Chondrocyte (in vitro differentiated cells): Measurements from ENCODE around the gene SOX2. TPM values are rescaled to one million over a fixed set of nuclear protein-coding genes. Genes with fewer than 3 reads are reported as not detected.

Experiments used
- DNase-seq: peaks from one replicate; pipeline ENCODE4 v3.0.0; 2021; ENCODE audit warnings: mixed read lengths, low spot score
- H3K27ac Mint-ChIP-seq: one replicate; pipeline ENCODE4 v1.8.0; 2021; ENCODE audit warnings: mild to moderate bottlenecking, moderate library complexity, mixed read lengths; ENCODE audit not compliant: unreplicated experiment
- H3K27me3 Mint-ChIP-seq: 2 replicates; pipeline ENCODE4 v1.8.0; 2021; ENCODE audit warnings: low read depth, mixed read lengths
- H3K36me3 Mint-ChIP-seq: 2 replicates; pipeline ENCODE4 v1.8.0; 2021; ENCODE audit warnings: low read depth, mixed read lengths
- H3K4me1 Mint-ChIP-seq: 2 replicates; pipeline ENCODE4 v1.8.0; 2021; ENCODE audit warnings: low read depth, mild to moderate bottlenecking, mixed read lengths
- H3K4me3 Mint-ChIP-seq: one replicate; pipeline ENCODE4 v1.8.0; 2021; ENCODE audit warnings: mild to moderate bottlenecking, moderate library complexity, mixed read lengths; ENCODE audit not compliant: unreplicated experiment
- H3K9me3 Mint-ChIP-seq: 2 replicates; pipeline ENCODE4 v1.8.0; 2021; ENCODE audit warnings: low read depth, mixed read lengths
- CTCF ChIP-seq: fragments of 200-600 bp; sonication (generic); IDR thresholded peaks from 2 replicates; pipeline ENCODE4 v1.5.0; 2021; ENCODE audit warnings: antibody characterized with exemption, mild to moderate bottlenecking, moderate library complexity
- total RNA-seq: library from RNA; stranded (reverse); gene quantifications from 3 replicates; pipeline ENCODE4 v1.2.1, GENCODE V29; 2021

SOX2 gene
- total RNA-seq, 1 donor from 2014 or later: 1.3 TPM

GRCh38 chr3:181695661-181696491, 15.8 kb upstream of the SOX2 start:
- peaks cover 36% of the 10 kb centered on the region for H3K27me3 Mint-ChIP-seq
- H3K9me3 Mint-ChIP-seq: no peaks in the 10 kb centered on the region
- no peak overlapping the region for H3K4me3 Mint-ChIP-seq
- peaks cover 8% of the 10 kb centered on the region for H3K4me1 Mint-ChIP-seq
- DNase-seq: no peak
- no peaks in the 10 kb centered on the region for H3K36me3 Mint-ChIP-seq
- H3K27ac Mint-ChIP-seq: no peak overlapping the region
- no peak for TF ChIP-seq CTCF

- DNase-seq: no peak
- Mint-ChIP-seq H3K27ac (no peak overlapping the region), H3K4me3 (no peak overlapping the region), H3K9me3 (no peaks in the 10 kb centered on the region), H3K27me3 (peaks cover 32% of the 10 kb centered on the region), H3K4me1 (peaks cover 8% of the 10 kb centered on the region), H3K36me3 (no peaks in the 10 kb centered on the region)
- TF ChIP-seq CTCF: no peak
Observed at GRCh38 chr3:181696626-181697230, 15.0 kb upstream of the SOX2 start.

- H3K4me3 Mint-ChIP-seq: no peak overlapping the region
- DNase-seq: no peak
Observed at GRCh38 chr3:181698263-181698954, 13.3 kb upstream of the SOX2 start.

GRCh38 chr3:181699171-181699903, 12.4 kb upstream of the SOX2 start:
- no peak overlapping the region for H3K4me3 Mint-ChIP-seq
- peaks cover 46% of the 10 kb centered on the region for H3K27me3 Mint-ChIP-seq
- peaks cover 13% of the 10 kb centered on the region for H3K4me1 Mint-ChIP-seq
- no peak for DNase-seq
- no peak overlapping the region for H3K27ac Mint-ChIP-seq
- no peak for TF ChIP-seq CTCF
- H3K36me3 Mint-ChIP-seq: no peaks in the 10 kb centered on the region
- no peaks in the 10 kb centered on the region for H3K9me3 Mint-ChIP-seq

More at GRCh38 chr3:181698263-181698954, 13.3 kb upstream of the SOX2 start:
- H3K9me3 Mint-ChIP-seq: no peaks in the 10 kb centered on the region
- no peak for TF ChIP-seq CTCF
- peaks cover 42% of the 10 kb centered on the region for H3K27me3 Mint-ChIP-seq
- H3K27ac Mint-ChIP-seq: no peak overlapping the region
- H3K4me1 Mint-ChIP-seq: peaks cover 13% of the 10 kb centered on the region
- no peaks in the 10 kb centered on the region for H3K36me3 Mint-ChIP-seq
